Natural killer cell (primary cell): ENCODE measurements around the gene TLR6. TPM values are rescaled to one million over a fixed set of nuclear protein-coding genes. Genes with fewer than 3 reads are reported as not detected.
A peak's percentile ranks its signal among the peaks of the same experiment; 100 is the strongest.

Experiments used
- ATAC-seq, 3 donors: fragments of 150-1000 bp in 2 of 3; fragments of 200-7000 bp in 1 of 3; cut with Tn5 transposase; 1 replicate in 1 of 3; 2 replicates in 2 of 3; pipeline ENCODE4 v1.10.0; 2021; ENCODE audit warnings: mild to moderate bottlenecking in 2 of 3, moderate library complexity in 2 of 3
- DNase-seq, 2 donors: peaks; one replicate each; pipeline versions ENCODE4 v3.0.0 to v3.0.0-alpha.2; 2013 to 2021; ENCODE audit warnings: mixed read lengths in 1 of 2
- H3K27ac ChIP-seq: one replicate; pipeline ENCODE4 v1.5.1; 2013; ENCODE audit warnings: mild to moderate bottlenecking, low read length
- H3K27me3 ChIP-seq: one replicate; pipeline ENCODE4 v1.6.1; 2013; ENCODE audit warnings: low read length; ENCODE audit not compliant: control insufficient read depth, insufficient read depth
- H3K36me3 ChIP-seq: one replicate; pipeline ENCODE4 v1.6.1; 2013; ENCODE audit warnings: low read length; ENCODE audit not compliant: control insufficient read depth, insufficient read depth
- H3K4me1 ChIP-seq: one replicate; pipeline ENCODE4 v1.6.1; 2013; ENCODE audit warnings: low read length; ENCODE audit not compliant: control insufficient read depth, insufficient read depth
- H3K4me3 ChIP-seq: one replicate; pipeline ENCODE4 v1.5.1; 2013; ENCODE audit warnings: low read length
- H3K9me3 ChIP-seq: one replicate; pipeline ENCODE4 v1.6.1; 2013; ENCODE audit warnings: low read length; ENCODE audit not compliant: control insufficient read depth, insufficient read depth
- H3K27ac Mint-ChIP-seq, 2 donors: one replicate each; pipeline ENCODE4 v1.8.0; 2022; ENCODE audit warnings: mild to moderate bottlenecking in 2 of 2, mixed read lengths in 2 of 2, moderate library complexity in 1 of 2
- H3K27me3 Mint-ChIP-seq, 2 donors: one replicate each; pipeline ENCODE4 v1.8.0; 2022; ENCODE audit warnings: low read depth in 2 of 2, mixed read lengths in 2 of 2
- H3K36me3 Mint-ChIP-seq: one replicate; pipeline ENCODE4 v1.8.0; 2022; ENCODE audit warnings: mixed read lengths
- H3K4me1 Mint-ChIP-seq, 2 donors: one replicate each; pipeline ENCODE4 v1.8.0; 2022; ENCODE audit warnings: mixed read lengths in 2 of 2
- H3K4me3 Mint-ChIP-seq: one replicate; pipeline ENCODE4 v1.8.0; 2022; ENCODE audit warnings: mild to moderate bottlenecking, moderate library complexity, mixed read lengths
- H3K9me3 Mint-ChIP-seq, 2 donors: one replicate each; pipeline ENCODE4 v1.8.0; 2022; ENCODE audit warnings: mixed read lengths in 2 of 2
- CTCF ChIP-seq: fragments of 200-600 bp; IDR thresholded peaks from one replicate; pipeline ENCODE4 v1.8.0; 2022; ENCODE audit warnings: antibody characterized with exemption
- WGBS: methylation state at CpG from one replicate; pipeline ENCODE4 v1.1.7; 2013; ENCODE audit warnings: missing lambda C conversion rate; ENCODE audit not compliant: insufficient coverage; 5-methylcytosine and 5-hydroxymethylcytosine counted together
- intact Hi-C: fragments of 100-400 bp; cut with micrococcal nuclease; formaldehyde crosslinking; loops from one replicate; pipeline ENCODE4 v1.14.2; 2022
- total RNA-seq, 4 donors: library from RNA; stranded (reverse); fragments of 120-200 nt in 1 of 4; gene quantifications; one replicate each; pipeline versions ENCODE4 v1.2.3 to v1.2.4, GENCODE V29; 2013 to 2022

The TLR6 gene
- total RNA-seq, 3 donors from 2014 or later (not counting 1 experiment from before 2014, with no cell fraction given), result 6.3 to 9.8 (median 6.8) TPM

- Histone ChIP-seq H3K4me1 (peaks cover 5% of the 10 kb centered on the region), H3K4me3 (peak within 1 kb of the TSS; percentile 35), H3K27me3 (no peaks in the 10 kb centered on the region), H3K27ac (peak within 1 kb of the TSS; percentile 47), H3K36me3 (no peaks in the 10 kb centered on the region), H3K9me3 (no peaks in the 10 kb centered on the region)
- peaks cover 3 to 8% of the 10 kb centered on the region in 2 donors for H3K27me3 Mint-ChIP-seq
- peaks cover 5% of the 10 kb centered on the region in 2 donors for H3K4me1 Mint-ChIP-seq
- 49% methylated on average over 7 of the region's 12 CpGs for WGBS
- intact Hi-C loops, result loop anchor here (1.0 kb wide), 2 partner anchors 23 to 603 kb away; no protein-coding TSS in a partner anchor
- no peaks in the 10 kb centered on the region for H3K9me3 Mint-ChIP-seq
- H3K36me3 Mint-ChIP-seq, result no peaks in the 10 kb centered on the region
- DNase-seq (peak in 1 of 2 donors; percentile 76), ATAC-seq (peak; percentile 80 to 89 (median 85))
- H3K4me3 Mint-ChIP-seq, result no peak within 1 kb of the TSS
- no peak within 1 kb of the TSS for H3K27ac Mint-ChIP-seq
- peak; percentile 81 for TF ChIP-seq CTCF
Measured at GRCh38 chr4:38782452-38783108, 74.0 kb downstream of the TLR6 start, which contains the start of gene TLR10. TSS of gene TLR10 (minus strand) at chr4:38782990. CDS start at chr4:38775590, 7,400 bp downstream.

- H3K36me3 Mint-ChIP-seq, result no peaks in the 10 kb centered on the region
- ATAC-seq (no peak), DNase-seq (no peak)
- H3K4me1 Mint-ChIP-seq, result peaks cover 5% of the 10 kb centered on the region in 2 donors
- WGBS, result 71% methylated on average over 4 of the region's 4 CpGs
- H3K27me3 ChIP-seq, result no peaks in the 10 kb centered on the region
- intact Hi-C loops, result no loop called here
- H3K4me3 ChIP-seq, result peak overlapping the region; percentile 35
- H3K36me3 ChIP-seq, result no peaks in the 10 kb centered on the region
- no peaks in the 10 kb centered on the region for H3K9me3 Mint-ChIP-seq
- no peak overlapping the region for H3K4me3 Mint-ChIP-seq
- no peak overlapping the region for H3K27ac Mint-ChIP-seq
- TF ChIP-seq CTCF, result no peak
- peaks cover 7 to 13% of the 10 kb centered on the region in 2 donors for H3K27me3 Mint-ChIP-seq
- peak overlapping the region; percentile 47 for H3K27ac ChIP-seq
- H3K4me1 ChIP-seq, result peaks cover 5% of the 10 kb centered on the region
- no peaks in the 10 kb centered on the region for H3K9me3 ChIP-seq
Measured at GRCh38 chr4:38781854-38782261, 74.8 kb downstream of the TLR6 start.

- Histone ChIP-seq H3K27me3 (no peaks in the 10 kb centered on the region), H3K4me3 (peak overlapping the region; percentile 35), H3K36me3 (no peaks in the 10 kb centered on the region), H3K9me3 (no peaks in the 10 kb centered on the region), H3K27ac (no peak overlapping the region), H3K4me1 (peaks cover 5% of the 10 kb centered on the region)
- DNase-seq (no peak), ATAC-seq (no peak)
- no peaks in the 10 kb centered on the region for H3K36me3 Mint-ChIP-seq
- no peak overlapping the region for H3K4me3 Mint-ChIP-seq
- no peaks in the 10 kb centered on the region for H3K9me3 Mint-ChIP-seq
- no peak for TF ChIP-seq CTCF
- intact Hi-C loops, result no loop called here
- H3K27me3 Mint-ChIP-seq, result peaks cover 10 to 22% of the 10 kb centered on the region in 2 donors
- 40% methylated on average over 2 of the region's 4 CpGs for WGBS
- no peak overlapping the region for H3K27ac Mint-ChIP-seq
- H3K4me1 Mint-ChIP-seq, result peaks cover 5% of the 10 kb centered on the region in 2 donors
Measured at GRCh38 chr4:38780833-38781484, 75.7 kb downstream of the TLR6 start.
